ENCODE data around the gene NAALADL2. TPM values are rescaled to one million over a fixed set of nuclear protein-coding genes. Genes with fewer than 3 reads are reported as not detected.

The NAALADL2 gene
- total and polyA plus RNA-seq, 5 donors: 1.3 to 10.7 (median 9.7) TPM

Small RNAs within 50 kb of the gene (microRNA-seq; reads per million reads assigned to microRNA genes)
- gene MIR4789: 0 to 0.54 reads per million in 2 donors
